HG02840 (cell line): ENCODE data around the gene SPDYE2B.
A peak's percentile ranks its signal among the peaks of the same experiment; 100 is the strongest.
"Not testable (repeated sequence)": the region's sequence is repeated elsewhere in the genome, so short reads cannot be mapped to it uniquely, and the experiment has no call there.

Source experiments
- ATAC-seq: cut with Tn5 transposase; IDR thresholded peaks from one replicate; pipeline ENCODE4 v1.9.1; 2021; ENCODE audit warnings: mild to moderate bottlenecking, moderate library complexity, moderate number of reproducible peaks; ENCODE audit not compliant: unreplicated experiment, low FRiP score

The SPDYE2B gene

DNA sequence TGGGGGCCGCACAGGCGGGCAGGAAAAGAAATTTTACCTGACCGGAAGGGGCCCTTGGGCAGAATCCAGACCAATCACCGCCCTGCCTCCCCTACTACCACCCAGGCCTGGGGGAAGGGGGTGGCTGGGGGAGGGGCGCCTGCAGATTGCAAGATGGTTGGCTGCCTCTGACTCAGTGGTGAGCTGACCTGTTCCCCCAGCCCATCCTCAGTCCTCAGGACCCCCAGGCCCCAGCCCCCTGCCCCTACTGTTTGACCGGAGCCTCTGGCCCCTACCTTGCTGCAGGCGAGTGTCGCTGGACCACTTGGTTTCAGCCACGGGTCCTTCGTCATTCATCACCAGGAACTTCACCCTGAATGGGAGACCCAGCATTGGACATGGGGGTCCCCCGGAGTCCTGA lies 11.3 kb upstream of the SPDYE2B start:
- not testable (repeated sequence) for ATAC-seq

DNA sequence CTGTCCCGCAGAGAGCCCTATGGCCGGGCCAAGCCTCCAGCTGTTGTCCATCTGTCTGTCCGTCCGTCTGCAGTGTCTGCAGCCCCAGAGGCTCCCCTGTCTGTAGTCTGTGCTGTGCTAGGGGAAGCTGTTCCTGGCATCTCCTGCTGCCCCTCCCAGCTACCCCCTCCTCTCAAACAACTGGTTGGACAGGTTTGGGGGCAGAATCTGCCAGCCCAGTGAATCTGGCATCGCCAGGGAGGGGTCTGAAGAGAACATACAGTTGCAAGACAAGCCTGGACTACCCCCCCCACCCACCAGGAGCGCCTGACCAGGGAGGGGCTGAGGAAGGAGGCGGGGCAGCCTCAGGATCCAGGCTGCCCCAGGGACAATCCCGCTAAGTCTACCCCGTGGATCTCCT lies 7.4 kb upstream of the SPDYE2B start, which contains the start of gene UPK3BL1:
UPK3BL1 (minus strand) TSS at position 101 of the 400 bp plus-strand sequence; CDS start at position 51, 50 bp downstream.
- not testable (repeated sequence) for ATAC-seq

DNA sequence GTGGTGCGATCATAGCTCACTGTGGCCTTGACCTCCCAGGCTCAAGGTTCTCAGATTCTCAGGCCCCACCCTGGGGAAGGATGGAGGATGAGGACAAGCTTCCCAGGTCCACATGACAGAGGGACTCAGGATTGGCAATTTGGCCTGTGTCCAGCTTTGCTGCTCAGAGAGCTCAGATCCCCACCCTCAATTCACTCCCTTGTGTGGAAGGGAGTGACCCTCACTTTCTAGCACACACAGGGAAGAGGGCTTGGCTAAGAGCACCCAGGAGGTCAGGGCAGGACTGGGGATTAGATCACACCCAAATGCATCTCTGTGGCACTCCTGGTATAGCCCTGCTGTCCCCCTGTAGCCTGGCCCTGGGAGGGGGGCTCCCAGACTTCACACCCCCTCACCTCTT lies 6.7 kb upstream of the SPDYE2B start:
- not testable (repeated sequence) for ATAC-seq

DNA sequence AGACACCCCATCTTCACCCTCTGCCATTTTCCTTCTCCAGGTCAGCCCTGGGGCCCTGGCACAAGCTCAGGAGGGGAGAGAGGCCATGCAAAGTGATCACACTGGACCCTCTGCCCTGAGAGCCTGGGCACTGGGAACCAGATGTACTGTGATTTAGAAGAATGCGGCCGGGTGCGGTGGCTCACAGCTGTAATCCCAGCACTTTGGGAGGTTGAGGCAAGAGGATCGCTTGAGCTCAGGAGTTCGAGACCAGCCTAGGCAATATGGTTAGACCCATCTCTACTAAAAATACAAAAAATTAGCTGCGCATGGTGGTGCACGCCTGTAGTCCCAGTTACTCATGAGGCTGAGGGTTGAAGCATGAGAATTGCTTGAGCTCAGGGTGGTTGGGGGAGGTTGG lies 2.3 kb upstream of the SPDYE2B start:
- not testable (repeated sequence) for ATAC-seq

DNA sequence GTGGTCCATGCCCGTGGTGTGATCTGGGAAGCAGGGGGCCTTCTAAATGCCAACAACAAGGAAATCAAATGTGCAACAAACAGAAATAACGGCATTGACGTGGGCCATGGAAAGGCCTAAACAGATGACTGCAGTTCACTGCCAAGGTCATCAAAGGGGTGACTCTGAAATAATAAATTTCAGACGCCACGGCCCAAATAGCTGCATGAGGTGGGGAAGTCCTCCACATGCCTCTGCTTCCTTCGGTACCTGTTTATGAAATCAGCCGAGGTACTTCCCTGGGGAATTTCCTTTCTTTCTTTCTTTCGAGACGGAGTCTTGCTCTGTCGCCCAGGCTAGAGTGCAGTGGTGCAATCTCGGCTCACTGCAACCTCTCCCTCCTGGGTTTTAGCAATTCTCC lies 14.6 kb downstream of the SPDYE2B start:
- ATAC-seq, result not testable (repeated sequence)

DNA sequence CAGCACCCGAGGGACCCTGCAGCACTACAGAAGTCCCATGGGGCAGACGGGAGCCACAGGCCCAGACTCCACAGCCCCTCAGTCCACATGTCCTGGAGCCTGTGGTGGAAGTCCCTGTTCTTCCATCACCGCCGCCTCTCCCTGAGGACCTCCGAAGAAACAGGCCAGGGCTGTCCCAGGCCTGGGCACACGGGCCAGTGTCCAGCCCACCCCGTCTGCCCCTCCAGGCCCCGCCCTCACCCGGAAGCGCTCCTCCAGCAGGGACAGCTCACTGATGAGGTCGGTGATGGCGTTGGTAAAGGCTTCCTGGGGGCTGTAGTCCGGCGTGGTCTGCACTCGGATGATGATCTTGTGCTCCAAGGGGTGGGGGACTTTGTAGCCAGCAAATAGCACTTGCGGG lies 16.7 kb downstream of the SPDYE2B start:
- ATAC-seq, result not testable (repeated sequence)

DNA sequence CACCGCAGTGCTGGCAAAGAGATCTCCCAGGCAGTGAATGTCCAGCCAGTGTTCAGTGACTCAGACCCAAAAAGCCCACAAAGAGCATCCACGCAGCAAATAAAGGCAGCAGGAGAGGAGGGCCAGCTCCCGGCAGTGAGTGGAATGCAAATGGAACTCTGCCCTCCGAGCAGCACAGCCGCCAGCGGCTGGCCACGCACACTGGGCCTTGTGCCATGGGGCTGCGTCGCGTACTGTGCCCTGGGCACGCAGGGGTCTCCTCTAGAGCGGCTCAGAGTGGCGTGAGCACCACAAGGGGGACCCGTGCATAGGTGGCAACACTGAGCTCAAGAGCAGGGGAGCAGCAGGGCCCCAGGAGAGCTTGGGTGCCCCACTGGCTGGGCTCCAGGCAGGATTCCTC lies 17.4 kb downstream of the SPDYE2B start:
- ATAC-seq, result not testable (repeated sequence)

DNA sequence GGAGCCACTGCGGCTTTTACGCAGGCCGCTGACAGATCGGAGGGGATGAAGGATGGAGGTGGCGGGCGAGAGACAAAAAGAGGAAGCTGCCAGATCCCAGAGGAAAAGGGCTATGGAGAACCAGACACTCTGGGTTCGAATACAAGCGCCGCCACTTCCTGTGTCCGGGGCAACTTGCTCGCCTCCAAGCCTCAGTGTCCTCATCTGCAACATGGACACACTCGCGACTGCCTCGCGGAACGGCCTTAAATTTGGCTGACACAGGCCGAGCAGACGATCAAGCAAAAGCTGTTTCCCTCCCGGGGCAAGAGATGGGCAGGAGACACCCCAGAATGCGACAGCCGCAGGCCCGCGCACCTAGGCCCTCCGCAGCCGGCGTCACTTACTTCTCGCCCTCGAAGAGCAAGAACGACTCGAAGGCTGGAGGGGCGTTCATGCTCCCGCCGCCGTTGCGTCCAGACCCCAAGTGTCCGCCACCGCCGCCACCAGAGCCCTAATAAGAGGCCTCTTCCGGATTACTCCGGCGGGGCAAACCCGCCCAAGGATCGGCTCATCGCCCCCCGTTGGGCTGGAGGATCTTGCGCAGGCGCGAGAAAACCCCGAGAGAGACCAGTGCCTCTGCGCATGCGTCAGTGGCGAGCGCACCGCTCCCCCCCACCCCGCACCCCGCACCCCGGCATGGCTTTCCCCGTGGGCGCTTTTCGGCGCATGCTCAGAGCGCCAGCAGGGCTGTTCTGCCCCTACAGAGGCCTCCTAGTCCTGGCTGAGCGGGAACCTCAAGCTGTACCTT lies 21.2 kb downstream of the SPDYE2B start, which contains the start of gene POLR2J2:
POLR2J2 (minus strand) TSS at position 498 of the 790 bp plus-strand sequence; CDS start at position 436, 62 bp downstream.
- ATAC-seq, result peak; percentile 73

DNA sequence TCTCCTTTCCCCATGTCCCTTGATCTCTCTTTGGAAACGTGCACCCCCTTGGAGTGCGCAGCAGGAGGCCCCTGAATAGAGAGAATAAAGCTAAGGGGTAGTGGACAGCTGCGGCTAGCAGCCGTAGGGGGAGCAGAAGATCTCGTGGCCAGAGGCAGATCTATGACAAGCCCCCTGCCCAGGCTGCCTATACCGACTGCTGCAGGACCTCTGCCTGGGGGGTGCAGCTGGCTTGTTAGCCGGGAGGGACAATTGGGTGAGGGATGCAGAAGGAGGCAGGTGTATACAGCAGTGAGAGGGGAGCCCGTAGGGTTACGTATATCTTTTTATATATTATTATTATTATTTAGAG lies 21.8 kb downstream of the SPDYE2B start:
- ATAC-seq, result peak; percentile 26

DNA sequence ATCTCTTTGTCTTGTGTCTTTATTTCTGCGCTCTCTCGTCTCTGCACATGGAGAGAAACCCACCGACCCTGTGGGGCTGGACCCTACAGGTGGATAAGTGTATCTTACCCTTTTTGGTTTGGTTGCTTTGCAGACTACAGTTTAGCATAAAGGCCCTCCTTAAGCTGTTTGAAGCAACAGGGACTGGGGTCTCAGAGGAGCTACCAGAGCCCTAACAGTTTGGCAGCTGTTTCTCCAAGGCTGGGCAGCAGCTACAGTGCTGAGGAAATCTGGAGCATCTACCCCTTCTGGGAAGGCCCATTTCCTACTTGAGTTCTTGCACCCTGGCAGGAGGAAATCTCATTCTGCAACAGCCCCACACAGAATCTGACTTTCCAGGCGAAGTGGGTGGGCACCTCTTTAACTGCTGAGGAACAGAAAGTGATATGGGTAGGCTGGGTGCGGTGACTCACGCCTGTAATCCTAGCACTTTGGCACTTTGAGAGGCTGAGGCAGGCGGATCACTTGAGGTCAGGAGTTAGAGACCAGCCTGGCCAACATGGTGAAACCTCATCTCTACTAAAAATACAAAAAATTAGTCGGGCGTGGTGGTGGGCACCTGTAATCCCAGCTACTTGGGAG lies 23.4 kb downstream of the SPDYE2B start:
- not testable (repeated sequence) for ATAC-seq

DNA sequence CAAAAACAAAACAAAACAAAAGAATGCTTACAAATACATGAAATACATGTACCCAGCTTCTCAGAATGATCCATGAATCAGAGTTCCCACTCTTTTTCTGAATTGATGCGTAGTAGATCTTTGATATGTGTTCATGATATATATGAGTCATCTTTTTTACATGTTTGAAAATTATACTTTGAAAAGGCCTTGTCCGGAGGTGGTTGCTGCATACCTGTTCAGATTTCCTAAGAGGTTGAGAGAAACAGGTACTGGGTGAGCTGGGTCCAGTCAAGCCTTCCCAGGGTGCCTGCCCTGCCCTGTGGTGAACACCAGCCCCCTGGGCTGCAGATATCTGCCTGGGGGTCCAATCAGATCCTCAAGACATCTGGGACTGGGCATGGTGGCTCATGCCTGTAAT lies 25.4 kb downstream of the SPDYE2B start:
- ATAC-seq, result not testable (repeated sequence)

DNA sequence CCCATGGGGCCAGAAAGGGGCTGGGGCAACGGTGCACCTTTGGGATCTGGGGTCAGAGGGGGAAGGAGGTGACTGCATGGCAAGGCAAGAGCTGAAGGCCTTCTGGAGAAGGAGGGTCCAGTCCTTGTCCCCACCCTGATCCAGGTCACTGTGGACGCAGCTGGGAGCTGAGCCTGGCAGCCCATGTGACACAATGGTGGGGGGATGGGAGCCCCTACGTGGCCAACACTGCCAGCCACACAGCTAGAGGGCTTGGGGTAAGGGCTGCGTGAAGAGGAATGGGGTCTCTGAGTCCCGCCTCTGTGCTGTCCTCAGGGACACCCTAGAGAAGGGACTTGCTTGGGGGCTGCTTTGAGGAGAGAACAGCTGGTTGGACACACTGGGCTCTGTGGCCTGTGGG lies 30.7 kb downstream of the SPDYE2B start:
- ATAC-seq, result not testable (repeated sequence)

DNA sequence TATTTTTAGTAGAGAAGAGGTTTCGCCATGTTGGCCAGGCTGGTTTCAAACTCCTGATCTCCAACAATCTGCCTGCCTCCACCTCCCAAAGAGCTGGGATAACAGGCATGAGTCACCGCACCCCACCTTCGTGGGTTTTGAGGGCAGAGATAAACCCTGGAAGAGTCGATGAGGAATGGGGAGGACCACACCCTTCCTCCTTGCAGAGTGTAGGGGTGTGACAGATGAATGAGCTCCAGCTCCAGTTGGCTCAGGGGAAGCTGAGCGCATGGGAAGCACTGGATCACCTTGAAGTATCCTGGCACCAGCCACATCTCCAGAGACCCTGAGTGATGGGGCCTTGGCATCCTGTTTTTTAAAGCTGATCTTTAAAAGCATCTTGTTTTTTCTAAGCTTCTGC lies 32.4 kb downstream of the SPDYE2B start:
- ATAC-seq, result not testable (repeated sequence)

DNA sequence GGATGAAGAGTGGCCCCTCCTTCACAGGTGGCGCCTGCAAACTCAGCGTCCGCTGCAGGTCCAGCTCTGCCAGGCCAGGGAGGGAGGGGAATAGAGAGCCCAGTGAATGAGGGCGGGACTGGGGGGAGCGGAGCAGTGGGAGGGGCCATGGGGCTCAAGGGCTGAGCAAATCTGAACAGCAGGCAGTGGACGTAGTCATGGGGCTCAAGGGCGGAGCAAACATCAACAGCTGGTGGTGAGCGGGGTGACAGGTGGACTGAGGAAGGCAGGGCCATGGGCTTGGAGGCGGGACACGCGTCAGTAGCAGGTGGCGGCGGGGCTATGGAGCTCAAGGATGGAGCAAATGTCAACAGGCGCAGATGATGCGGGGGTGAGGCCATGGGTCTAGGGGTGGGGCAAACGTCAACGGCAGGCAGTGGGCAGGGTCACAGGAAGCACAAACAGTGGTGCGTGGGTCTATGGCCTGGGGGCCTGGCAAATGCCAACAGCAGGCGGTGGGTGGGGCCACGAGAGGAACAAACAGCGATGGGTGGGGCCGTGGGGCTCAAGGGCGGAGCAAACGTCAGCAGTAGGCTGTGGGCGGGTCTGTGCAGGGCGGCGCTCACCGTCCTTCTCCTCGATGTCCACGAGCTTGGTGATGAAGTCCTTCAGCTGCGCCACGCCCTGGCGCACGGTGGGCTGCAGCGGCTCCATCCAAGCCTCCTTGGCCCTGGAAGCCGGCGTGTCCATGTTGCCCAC lies 38.3 kb downstream of the SPDYE2B start:
- peak; percentile 54 for ATAC-seq

DNA sequence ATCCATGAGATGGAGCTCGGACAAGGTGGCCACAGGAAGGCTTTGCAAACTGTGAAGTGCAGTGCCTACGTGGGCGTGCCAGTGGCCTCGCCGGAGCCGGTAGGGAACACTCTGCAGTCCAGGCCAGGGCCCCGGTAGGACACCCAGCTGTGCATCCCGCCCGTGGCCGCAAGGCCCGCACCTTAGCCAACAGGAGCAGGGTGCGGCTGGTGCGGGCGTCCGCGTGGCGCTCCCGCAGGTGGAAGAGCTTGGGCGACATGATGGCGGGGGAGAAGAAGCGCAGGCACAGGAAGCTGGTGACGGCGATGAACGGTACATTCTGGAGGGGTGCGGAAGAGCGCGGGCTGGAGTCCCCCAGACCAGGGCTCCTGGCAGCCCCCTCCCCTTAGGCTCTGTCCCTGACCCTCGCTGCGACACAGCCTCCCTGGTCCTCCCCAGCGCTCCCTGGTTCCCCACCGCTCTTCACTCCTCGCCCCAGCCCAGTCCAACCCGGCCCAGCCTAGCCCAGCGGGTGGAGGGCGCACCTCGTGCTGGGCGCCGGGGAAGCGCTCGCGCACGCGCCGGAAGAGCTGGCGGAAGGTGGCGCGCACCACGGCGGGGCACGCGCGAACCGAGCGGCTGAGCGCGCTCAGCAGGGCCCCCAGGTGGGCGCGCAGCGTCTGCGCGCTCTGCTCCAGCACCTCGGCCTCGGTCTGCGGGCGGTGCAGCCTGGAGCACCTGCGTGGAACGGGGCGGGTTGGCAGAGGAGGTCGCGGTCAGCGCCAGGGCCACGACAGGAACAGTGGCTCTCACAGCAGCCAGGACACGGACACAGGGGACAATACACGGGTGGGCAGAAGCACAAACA lies 39.5 kb downstream of the SPDYE2B start:
- ATAC-seq, result peak; percentile 43

DNA sequence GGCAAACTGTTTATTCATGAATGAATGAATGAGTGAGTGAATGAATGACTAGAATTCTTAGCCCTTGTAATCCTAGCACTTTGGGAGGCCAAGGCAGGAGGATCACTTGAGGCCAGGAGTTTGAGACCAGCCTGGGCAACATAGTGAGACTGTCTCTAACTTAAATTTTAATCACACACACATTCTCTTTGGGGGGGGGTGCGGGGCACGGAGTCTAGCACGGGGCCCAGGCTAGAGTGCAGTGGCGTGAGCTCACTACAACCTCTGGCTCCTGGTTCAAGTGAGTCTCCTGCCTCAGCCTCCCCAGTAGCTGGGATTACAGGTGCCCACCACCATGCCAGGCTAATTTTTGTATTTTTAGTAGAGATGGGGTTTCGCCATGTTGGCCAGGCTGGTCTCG lies 40.5 kb downstream of the SPDYE2B start:
- ATAC-seq, result not testable (repeated sequence)

DNA sequence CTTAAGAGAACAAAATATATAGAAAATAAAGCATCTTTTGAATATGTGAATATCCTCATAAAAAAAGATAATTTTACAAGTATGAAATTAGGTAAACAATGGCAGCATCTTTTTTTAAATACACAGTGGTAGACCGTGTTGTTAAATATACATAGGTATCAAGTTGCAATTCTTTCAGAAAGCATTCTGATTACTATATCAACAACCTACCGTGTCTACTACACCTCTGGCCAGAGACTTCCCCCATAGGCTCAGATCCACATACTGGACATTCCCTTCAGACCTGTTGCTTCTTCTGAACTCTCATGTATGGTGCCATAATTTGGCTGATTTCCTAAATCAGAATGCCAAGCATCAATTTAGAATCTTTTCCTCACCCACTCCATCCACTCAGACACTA lies 43.9 kb downstream of the SPDYE2B start:
- ATAC-seq, result not testable (repeated sequence)

DNA sequence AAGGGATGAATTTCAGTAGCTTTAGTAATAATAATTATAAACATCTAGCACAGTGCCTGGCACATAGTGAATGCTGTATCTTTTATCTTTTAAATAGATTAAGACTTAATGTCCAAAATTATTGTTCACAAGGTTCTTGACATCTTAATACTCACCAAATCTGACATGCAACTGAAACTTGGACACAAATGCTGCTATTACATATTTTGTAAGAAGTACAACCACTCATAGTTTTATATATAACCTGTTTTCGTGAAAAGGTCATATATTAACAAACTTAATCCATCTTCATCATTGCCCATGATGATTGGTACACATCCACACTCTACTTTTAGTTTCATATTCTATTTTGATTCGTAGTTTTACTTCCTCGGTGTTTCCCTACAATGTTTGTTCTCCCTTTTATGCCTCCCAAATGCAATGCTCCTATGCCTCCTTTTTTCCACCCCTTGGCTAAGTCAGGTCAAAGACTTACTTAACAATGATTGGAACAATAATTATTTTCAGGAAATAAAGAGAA lies 45.0 kb downstream of the SPDYE2B start:
- ATAC-seq, result not testable (repeated sequence)

DNA sequence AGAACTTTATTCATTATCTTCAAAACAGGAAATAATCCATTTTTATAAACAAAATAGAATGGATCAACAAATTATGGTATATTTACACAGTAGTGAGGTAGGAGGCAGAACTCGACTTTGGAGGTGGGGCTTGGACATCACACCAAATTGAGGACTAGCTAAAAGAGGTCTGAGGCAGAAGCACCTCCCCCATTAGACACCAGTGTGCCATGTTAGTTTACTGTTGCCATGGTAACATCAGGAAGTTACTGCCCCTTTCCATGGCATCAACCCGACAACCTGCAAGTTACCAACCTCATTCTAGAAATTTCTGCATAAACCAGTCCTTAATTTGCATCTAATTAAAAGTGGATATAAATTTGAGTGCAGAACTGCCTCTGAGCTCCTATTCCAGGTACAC lies 45.9 kb downstream of the SPDYE2B start:
- ATAC-seq, result not testable (repeated sequence)
